MM.1S (cell line): ENCODE results near the gene MTHFD1.

Experiments used
- CTCF ChIP-seq: fragments of 300-600 bp; sonication (generic); IDR thresholded peaks from 2 replicates; pipeline ENCODE4 v1.5.1; 2016; ENCODE audit warnings: antibody characterized with exemption, low read length, mixed read lengths
- EZH2 ChIP-seq: fragments of 300-600 bp; sonication (generic); optimal IDR thresholded peaks from 2 replicates; pipeline ENCODE3; 2017; ENCODE audit warnings: low read depth, mild to moderate bottlenecking, antibody characterized with exemption, low read length, mixed read lengths

GRCh38 chr14:64440494-64440893 lies 52.3 kb downstream of the MTHFD1 start:
- TF ChIP-seq EZH2 = no peak
- no peak for TF ChIP-seq CTCF
